Measurements from ENCODE around the gene VILL. TPM values are rescaled to one million over a fixed set of nuclear protein-coding genes. Genes with fewer than 3 reads are reported as not detected.

Gene VILL
- total RNA-seq, 1 experiment from 2014 or later, result 1.2 TPM

DNA sequence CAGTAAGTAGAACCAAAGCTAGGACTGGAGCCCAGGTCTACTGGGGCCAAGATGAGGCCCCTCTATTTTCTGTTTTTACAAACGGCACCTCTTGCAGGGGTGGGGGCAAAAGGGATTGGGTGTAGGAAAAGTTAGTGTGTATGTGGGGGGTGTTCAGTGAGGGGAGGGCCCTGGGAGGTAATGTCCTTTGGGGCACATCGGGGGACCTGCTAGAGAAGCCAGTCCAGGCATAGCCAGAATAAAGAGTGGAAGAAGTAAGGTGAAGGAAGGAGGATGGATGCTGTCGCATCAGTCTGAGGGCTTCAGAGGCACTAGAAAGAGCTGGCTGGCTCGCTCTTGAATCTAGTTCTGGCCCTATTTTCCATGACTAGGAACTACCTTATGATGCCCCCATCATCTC, 36.3 kb downstream of the VILL start:
- Histone ChIP-seq H3K4me3 (replicated peaks in 1 of 2; ENCODE audit: low read depth in 1 of 2, low read length in 2 of 2) (no peak overlapping the region), H3K9ac (ENCODE audit: low read length) (no peak overlapping the region), H3K79me2 (ENCODE audit: insufficient read depth, low read length) (no peaks in the 10 kb centered on the region), H3K36me3 (ENCODE audit: control insufficient read depth in 1 of 2, insufficient read depth in 2 of 2, low read length in 2 of 2) (no peaks in the 10 kb centered on the region), H4K20me1 (ENCODE audit: insufficient read depth) (no peaks in the 10 kb centered on the region), H3K27me3 (ENCODE audit: insufficient read depth, low read length) (no peaks in the 10 kb centered on the region), H3K9me3 (ENCODE audit: control insufficient read depth in 1 of 2, insufficient read depth in 1 of 2, low read depth in 1 of 2, low read length in 2 of 2) (no peaks in the 10 kb centered on the region), H2AFZ (ENCODE audit: low read depth, low read length, poor library complexity, severe bottlenecking) (no peak overlapping the region), H3K4me2 (ENCODE audit: low read length) (no peak overlapping the region), H3K4me1 (ENCODE audit: control insufficient read depth in 1 of 2, insufficient read depth in 2 of 2, low read length in 2 of 2) (peaks cover 28 to 49% of the 10 kb centered on the region in 2 experiments), H3K27ac (ENCODE audit: low read depth, low read length) (no peak overlapping the region), H3K9me2 (ENCODE audit: insufficient read depth) (no peaks in the 10 kb centered on the region)
- TF ChIP-seq, protein P1, sequence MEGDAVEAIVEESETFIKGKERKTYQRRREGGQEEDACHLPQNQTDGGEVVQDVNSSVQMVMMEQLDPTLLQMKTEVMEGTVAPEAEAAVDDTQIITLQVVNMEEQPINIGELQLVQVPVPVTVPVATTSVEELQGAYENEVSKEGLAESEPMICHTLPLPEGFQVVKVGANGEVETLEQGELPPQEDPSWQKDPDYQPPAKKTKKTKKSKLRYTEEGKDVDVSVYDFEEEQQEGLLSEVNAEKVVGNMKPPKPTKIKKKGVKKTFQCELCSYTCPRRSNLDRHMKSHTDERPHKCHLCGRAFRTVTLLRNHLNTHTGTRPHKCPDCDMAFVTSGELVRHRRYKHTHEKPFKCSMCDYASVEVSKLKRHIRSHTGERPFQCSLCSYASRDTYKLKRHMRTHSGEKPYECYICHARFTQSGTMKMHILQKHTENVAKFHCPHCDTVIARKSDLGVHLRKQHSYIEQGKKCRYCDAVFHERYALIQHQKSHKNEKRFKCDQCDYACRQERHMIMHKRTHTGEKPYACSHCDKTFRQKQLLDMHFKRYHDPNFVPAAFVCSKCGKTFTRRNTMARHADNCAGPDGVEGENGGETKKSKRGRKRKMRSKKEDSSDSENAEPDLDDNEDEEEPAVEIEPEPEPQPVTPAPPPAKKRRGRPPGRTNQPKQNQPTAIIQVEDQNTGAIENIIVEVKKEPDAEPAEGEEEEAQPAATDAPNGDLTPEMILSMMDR (IDR thresholded peaks at IDR 0.05 in 2 of 3, conservative IDR thresholded peaks at IDR 0.05 in 1 of 3; ENCODE audit: borderline replicate concordance in 1 of 3, insufficient read depth in 1 of 3, low read depth in 2 of 3, low read length in 2 of 3), result no peak
- no peak for TF ChIP-seq ATF3 (IDR thresholded peaks at IDR 0.05)
- no peak for TF ChIP-seq FOSL1 (IDR thresholded peaks at IDR 0.05; ENCODE audit: low read depth)
- no peak for TF ChIP-seq YY1 (IDR thresholded peaks at IDR 0.05; ENCODE audit: extremely low read depth, insufficient replicate concordance, low read depth, low read length)
- no peak for TF ChIP-seq POLR2AphosphoS5 (IDR thresholded peaks at IDR 0.05; ENCODE audit: low read depth, low read length)
- no peak for TF ChIP-seq ELF1 (IDR thresholded peaks at IDR 0.05; ENCODE audit: borderline replicate concordance, low read depth)
- TF ChIP-seq JUND (IDR thresholded peaks at IDR 0.05), result no peak
- no peak for TF ChIP-seq SP1 (IDR thresholded peaks at IDR 0.05; ENCODE audit: low read depth)
- TF ChIP-seq EGR1 (IDR thresholded peaks at IDR 0.05; ENCODE audit: low read depth), result no peak
- TF ChIP-seq TCF7L2 (IDR thresholded peaks at IDR 0.05; ENCODE audit: borderline replicate concordance, extremely low read depth, insufficient read depth, insufficient read length), result no peak
- TF ChIP-seq SIN3A (IDR thresholded peaks at IDR 0.05; ENCODE audit: low read depth), result no peak
- no peak for TF ChIP-seq ZNF274 (IDR thresholded peaks at IDR 0.05; ENCODE audit: low read depth, low read length)
- TF ChIP-seq CBX3 (IDR thresholded peaks at IDR 0.05; ENCODE audit: low read depth), result no peak
- TF ChIP-seq SRF (IDR thresholded peaks at IDR 0.05; ENCODE audit: low read depth), result no peak
- TF ChIP-seq EZH2 (IDR thresholded peaks at IDR 0.05), result no peak
- no peak for TF ChIP-seq POLR2A (IDR thresholded peaks at IDR 0.05; ENCODE audit: borderline replicate concordance, extremely low read depth, insufficient read depth, insufficient read length)
- TF ChIP-seq, protein P2, sequence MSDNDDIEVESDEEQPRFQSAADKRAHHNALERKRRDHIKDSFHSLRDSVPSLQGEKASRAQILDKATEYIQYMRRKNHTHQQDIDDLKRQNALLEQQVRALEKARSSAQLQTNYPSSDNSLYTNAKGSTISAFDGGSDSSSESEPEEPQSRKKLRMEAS (IDR thresholded peaks at IDR 0.05), result no peak
- no peak for TF ChIP-seq ZFX (IDR thresholded peaks at IDR 0.05)
- TF ChIP-seq RAD21 (IDR thresholded peaks at IDR 0.05; ENCODE audit: low read depth), result no peak
- BruUV-seq (replicated peaks), result no TSS peak
- intact Hi-C loops (cut with micrococcal nuclease), result no loop called here
- no peak for ATAC-seq
- CTCF ChIA-PET, result no interaction called here
- DNase-seq (ENCODE audit: low read depth, low spot score), result no peak
- POLR2A ChIA-PET, result no interaction called here
- RAD21 ChIA-PET (ENCODE audit: low non-redundant PET in 1 of 2, low total read pairs in 2 of 2, uncharacterized antibody in 2 of 2, unreplicated experiment in 2 of 2), result no interaction called here
